IMR-90 (cell line): ENCODE measurements around the gene CRBN. TPM values are rescaled to one million over a fixed set of nuclear protein-coding genes. Genes with fewer than 3 reads are reported as not detected.

Source experiments
- ATAC-seq: fragments of 200-7000 bp; cut with Tn5 transposase; 2 replicates; pipeline ENCODE4 v1.9.1; 2020; ENCODE audit warnings: low read depth, mild to moderate bottlenecking, moderate library complexity
- BruUV-seq: library from RNA; stranded (reverse); fragments of 400-500 nt; replicated peaks from 2 replicates; lab custom pipeline; 2021; lab: Mats Ljungman, UMichigan
- CTCF ChIA-PET: fragments of 300-600 bp; formaldehyde crosslinking; extraction: SDS; loops from one replicate; lab custom pipeline; 2021; ENCODE audit warnings: antibody characterized with exemption; lab: Yijun Ruan, JAX
- POLR2A ChIA-PET: fragments of 300-600 bp; sonication (Branson Sonifier 250); formaldehyde crosslinking; loops from one replicate; lab custom pipeline; 2022; ENCODE audit warnings: antibody characterized with exemption; ENCODE audit not compliant: unreplicated experiment; lab: Charles Lee
- DNase-seq: peaks from one replicate; pipeline ENCODE4 v3.0.0; 2013
- H2AFZ ChIP-seq: replicated peaks from 2 replicates; pipeline ENCODE3; 2013; ENCODE audit warnings: low read length, mild to moderate bottlenecking; ENCODE audit not compliant: poor library complexity
- H2AK5ac ChIP-seq: 2 replicates; pipeline ENCODE4 v1.6.1; 2013; ENCODE audit warnings: low read depth, low read length, inconsistent platforms
- H2AK9ac ChIP-seq: replicated peaks from 2 replicates; pipeline ENCODE3; 2013; ENCODE audit warnings: mild to moderate bottlenecking, low read depth, low read length, moderate library complexity; ENCODE audit not compliant: poor library complexity
- H2BK120ac ChIP-seq: 2 replicates; pipeline ENCODE4 v1.6.1; 2013; ENCODE audit warnings: low read depth, low read length, inconsistent platforms
- H2BK15ac ChIP-seq: 3 replicates; pipeline ENCODE4 v1.6.1; 2013; ENCODE audit warnings: low read depth, low read length, inconsistent platforms
- H2BK20ac ChIP-seq: 2 replicates; pipeline ENCODE4 v1.6.1; 2013; ENCODE audit warnings: low read depth, mild to moderate bottlenecking, inconsistent platforms, low read length, moderate library complexity
- H2BK5ac ChIP-seq: 2 replicates; pipeline ENCODE4 v1.6.1; 2013; ENCODE audit warnings: mild to moderate bottlenecking, low read depth, low read length, inconsistent platforms; ENCODE audit not compliant: poor library complexity, severe bottlenecking
- H3K14ac ChIP-seq: replicated peaks from 2 replicates; pipeline ENCODE4 v1.6.1; 2013; ENCODE audit warnings: low read depth, low read length, inconsistent platforms
- H3K18ac ChIP-seq: 2 replicates; pipeline ENCODE4 v1.6.1; 2013; ENCODE audit warnings: low read depth, low read length, control low read depth
- H3K23ac ChIP-seq: 2 replicates; pipeline ENCODE4 v1.6.1; 2013; ENCODE audit warnings: low read depth, low read length, inconsistent platforms
- H3K27ac ChIP-seq: 2 replicates; pipeline ENCODE4 v1.5.1; 2013; ENCODE audit warnings: mild to moderate bottlenecking, control low read depth, low read length; ENCODE audit not compliant: insufficient read depth
- H3K27me3 ChIP-seq: 2 replicates; pipeline ENCODE4 v1.6.1; 2013; ENCODE audit warnings: low read length; ENCODE audit not compliant: control insufficient read depth, insufficient read depth
- H3K36me3 ChIP-seq: 2 replicates; pipeline ENCODE4 v1.6.1; 2013; ENCODE audit warnings: low read length, mixed read lengths; ENCODE audit not compliant: control insufficient read depth, insufficient read depth
- H3K4ac ChIP-seq: 2 replicates; pipeline ENCODE4 v1.6.1; 2013; ENCODE audit warnings: low read depth, low read length, inconsistent platforms
- H3K4me1 ChIP-seq: 2 replicates; pipeline ENCODE4 v1.6.1; 2013; ENCODE audit warnings: low read length, mixed read lengths; ENCODE audit not compliant: control insufficient read depth, insufficient read depth
- H3K4me2 ChIP-seq: 2 replicates; pipeline ENCODE4 v1.6.1; 2013; ENCODE audit warnings: low read depth, mild to moderate bottlenecking, control low read depth, low read length, moderate library complexity
- H3K4me3 ChIP-seq: 2 replicates; pipeline ENCODE4 v1.5.1; 2013; ENCODE audit warnings: low read depth, mild to moderate bottlenecking, control low read depth, low read length, moderate library complexity; ENCODE audit not compliant: insufficient read depth
- H3K56ac ChIP-seq: 2 replicates; pipeline ENCODE4 v1.6.1; 2013; ENCODE audit warnings: low read length, inconsistent platforms; ENCODE audit not compliant: insufficient read depth; ENCODE audit errors: extremely low read depth
- H3K79me1 ChIP-seq, 2 experiments: 2 replicates each; pipeline ENCODE4 v1.6.1; 2013; ENCODE audit warnings: low read length in 2 of 2, inconsistent platforms in 1 of 2, low read depth in 1 of 2
- H3K9ac ChIP-seq: 2 replicates; pipeline ENCODE4 v1.6.1; 2013; ENCODE audit warnings: low read depth, low read length, control low read depth
- H3K9me1 ChIP-seq: 2 replicates; pipeline ENCODE4 v1.6.1; 2013; ENCODE audit warnings: low read length, inconsistent platforms; ENCODE audit not compliant: insufficient read depth
- H3K9me3 ChIP-seq: 2 replicates; pipeline ENCODE4 v1.6.1; 2013; ENCODE audit warnings: low read length; ENCODE audit not compliant: control insufficient read depth, insufficient read depth
- H4K20me1 ChIP-seq: 2 replicates; pipeline ENCODE4 v1.6.1; 2013; ENCODE audit warnings: low read length, inconsistent platforms; ENCODE audit not compliant: insufficient read depth
- H4K5ac ChIP-seq: 2 replicates; pipeline ENCODE4 v1.6.1; 2013; ENCODE audit warnings: mild to moderate bottlenecking, low read depth, low read length, control low read depth
- H4K8ac ChIP-seq, 2 experiments: 2 replicates each; pipeline ENCODE4 v1.6.1; 2013; ENCODE audit warnings: low read depth in 2 of 2, low read length in 2 of 2, control low read depth in 1 of 2, inconsistent platforms in 1 of 2
- H4K91ac ChIP-seq: 2 replicates; pipeline ENCODE4 v1.6.1; 2013; ENCODE audit warnings: low read depth, low read length, inconsistent platforms; ENCODE audit not compliant: insufficient read depth
- BHLHE40 ChIP-seq: fragments of 150-350 bp; IDR thresholded peaks from 2 replicates; pipeline ENCODE4 v1.6.1; 2016; ENCODE audit warnings: mild to moderate bottlenecking, low read depth, low read length
- CEBPB ChIP-seq: IDR thresholded peaks from 2 replicates; pipeline ENCODE4 v1.6.1; 2012; ENCODE audit warnings: low read depth, low read length, improper control_type of control experiment
- CHD1 ChIP-seq: IDR thresholded peaks from 2 replicates; pipeline ENCODE4 v1.6.1; 2012; ENCODE audit warnings: low read depth, low read length, improper control_type of control experiment
- CTCF ChIP-seq: conservative IDR thresholded peaks from 2 replicates; pipeline ENCODE4 v1.5.1; 2012; ENCODE audit warnings: mild to moderate bottlenecking, low read depth, low read length, improper control_type of control experiment
- ELK1 ChIP-seq: fragments of 150-350 bp; IDR thresholded peaks from 2 replicates; pipeline ENCODE4 v1.6.1; 2016; ENCODE audit warnings: low read depth, mild to moderate bottlenecking, low read length, moderate library complexity, borderline replicate concordance
- FOS ChIP-seq: fragments of 150-350 bp; IDR thresholded peaks from 2 replicates; pipeline ENCODE4 v1.6.1; 2016; ENCODE audit warnings: low read depth, low read length
- MXI1 ChIP-seq: IDR thresholded peaks from 2 replicates; pipeline ENCODE4 v1.6.1; 2012; ENCODE audit warnings: low read depth, mild to moderate bottlenecking, low read length, moderate library complexity, borderline replicate concordance
- NFE2L2 ChIP-seq: fragments of 150-350 bp; IDR thresholded peaks from 2 replicates; pipeline ENCODE4 v1.6.1; 2016; ENCODE audit warnings: low read depth, mild to moderate bottlenecking, low read length
- RAD21 ChIP-seq: IDR thresholded peaks from 2 replicates; pipeline ENCODE4 v1.6.1; 2012; ENCODE audit warnings: low read length, improper control_type of control experiment
- RCOR1 ChIP-seq: IDR thresholded peaks from 2 replicates; pipeline ENCODE4 v1.6.1; 2012; ENCODE audit warnings: mild to moderate bottlenecking, low read length, improper control_type of control experiment; ENCODE audit not compliant: insufficient replicate concordance
- RFX5 ChIP-seq: IDR thresholded peaks from 2 replicates; pipeline ENCODE4 v1.8.0; 2012; ENCODE audit warnings: low read depth, mild to moderate bottlenecking, low read length, moderate library complexity
- SMC3 ChIP-seq: fragments of 150-350 bp; IDR thresholded peaks from 2 replicates; pipeline ENCODE4 v1.6.1; 2016; ENCODE audit warnings: low read depth, mild to moderate bottlenecking, antibody characterized with exemption, low read length, moderate library complexity
- WGBS, 2 experiments: methylation state at CpG; one replicate each; pipeline versions ENCODE4 v1.1.5 to v1.1.7; 2013; ENCODE audit warnings: missing lambda C conversion rate in 2 of 2; ENCODE audit not compliant: insufficient read length in 1 of 2; ENCODE audit errors: extremely low coverage in 2 of 2; 5-methylcytosine and 5-hydroxymethylcytosine counted together
- dilution Hi-C: fragments of 300-500 bp; cut with HindIII; formaldehyde crosslinking; loops from one replicate; pipeline ENCODE4 v1.14.3; 2018; ENCODE audit warnings: low sequenced_read_pairs; ENCODE audit not compliant: unreplicated experiment
- in situ Hi-C: fragments of 300-500 bp; cut with MboI; formaldehyde crosslinking; loops from 3 replicates; pipeline ENCODE4 v1.14.3; 2019; ENCODE audit warnings: low sequenced_read_pairs, inconsistent platforms, mixed read lengths
- intact Hi-C: fragments of 100-400 bp; cut with micrococcal nuclease; formaldehyde crosslinking; loops from 2 replicates; pipeline ENCODE4 v1.10.0; 2022
- polyA plus RNA-seq, 3 experiments: library from polyadenylated mRNA; depleted of rRNA; stranded (reverse); fragments of >200 nt; gene quantifications; 2 replicates each; pipeline ENCODE4 v1.2.3, GENCODE V29; 2012; ENCODE audit warnings: low replicate concordance in 1 of 3
- total RNA-seq: library from RNA; depleted of rRNA; stranded (reverse); fragments of >200 nt; gene quantifications from 2 replicates; pipeline ENCODE4 v1.2.3, GENCODE V29; 2012
- TF ChIP-seq, protein P1 (sequence below): fragments of 150-350 bp; IDR thresholded peaks from 2 replicates; pipeline ENCODE4 v1.6.1; 2017; ENCODE audit warnings: mild to moderate bottlenecking, antibody characterized with exemption, low read length, low read depth

Gene CRBN
- total and polyA plus RNA-seq, 2 of the 4 experiments (the other 2 are of a cell fraction): 21.8 to 33.9 TPM

DNA sequence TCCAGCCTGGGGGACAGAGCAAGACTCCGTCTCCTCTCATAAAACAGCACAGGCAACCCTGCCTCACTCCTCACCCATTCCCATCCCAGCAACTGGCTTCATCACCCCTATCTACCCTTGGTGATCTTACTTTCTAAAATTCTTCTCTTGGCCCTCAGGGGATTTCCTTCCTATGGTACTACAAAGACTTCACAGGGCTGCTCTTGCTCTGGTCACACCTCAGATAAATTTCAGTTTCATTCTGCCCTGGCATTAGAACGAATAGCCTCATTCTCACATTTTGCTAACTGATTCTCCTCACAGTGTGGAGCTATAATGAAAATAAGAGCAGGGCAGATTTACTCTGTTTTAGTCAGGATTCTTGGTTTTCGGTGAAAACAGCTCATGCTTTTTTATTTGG is 22.1 kb upstream of the CRBN start:
- no peaks in the 10 kb centered on the region for H3K36me3 ChIP-seq
- TF ChIP-seq CEBPB: no peak
- no peak for TF ChIP-seq RFX5
- no peak for TF ChIP-seq CHD1
- no peak for TF ChIP-seq RCOR1
- TF ChIP-seq, protein P1, sequence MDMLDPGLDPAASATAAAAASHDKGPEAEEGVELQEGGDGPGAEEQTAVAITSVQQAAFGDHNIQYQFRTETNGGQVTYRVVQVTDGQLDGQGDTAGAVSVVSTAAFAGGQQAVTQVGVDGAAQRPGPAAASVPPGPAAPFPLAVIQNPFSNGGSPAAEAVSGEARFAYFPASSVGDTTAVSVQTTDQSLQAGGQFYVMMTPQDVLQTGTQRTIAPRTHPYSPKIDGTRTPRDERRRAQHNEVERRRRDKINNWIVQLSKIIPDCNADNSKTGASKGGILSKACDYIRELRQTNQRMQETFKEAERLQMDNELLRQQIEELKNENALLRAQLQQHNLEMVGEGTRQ: no peak
- no peak for TF ChIP-seq NFE2L2
- TF ChIP-seq RAD21: no peak
- TF ChIP-seq FOS: no peak
- TF ChIP-seq ELK1: no peak
- no peak for TF ChIP-seq SMC3
- no peak for TF ChIP-seq BHLHE40
- no peak for TF ChIP-seq CTCF
- no peak for TF ChIP-seq MXI1
- no peak overlapping the region for H3K4me2 ChIP-seq
- dilution Hi-C loops: loop anchor here (25.0 kb wide), 1 partner anchor 1086 kb away; no protein-coding TSS in a partner anchor
- no peak overlapping the region for H2AK9ac ChIP-seq
- H3K4me1 ChIP-seq: no peaks in the 10 kb centered on the region
- H2BK5ac ChIP-seq: no peak overlapping the region
- ChIA-PET CTCF (interaction anchor here (0.6 to 2.3 kb wide), 6 partner anchors 12 to 1091 kb away, joined by 3 to 7 read pairs (median 4); no protein-coding TSS in a partner anchor), POLR2A (no interaction called here)
- ATAC-seq: no peak
- no peak overlapping the region for H2BK20ac ChIP-seq
- H3K79me1 ChIP-seq: no peaks in the 10 kb centered on the region
- H4K8ac ChIP-seq: no peak overlapping the region
- no peak overlapping the region for H3K14ac ChIP-seq
- WGBS, 2 experiments: 71% methylated on average over 1 of the region's 3 CpGs; no CpG with 5 or more reads in 1 of the 2 experiments
- no peak overlapping the region for H3K18ac ChIP-seq
- no peak overlapping the region for H3K4me3 ChIP-seq
- in situ Hi-C loops: loop anchor here (10.0 kb wide), 1 partner anchor 1083 kb away; no protein-coding TSS in a partner anchor
- H4K5ac ChIP-seq: no peak overlapping the region
- no peaks in the 10 kb centered on the region for H3K9me1 ChIP-seq
- no peak overlapping the region for H3K23ac ChIP-seq
- BruUV-seq: no TSS peak
- H3K9me3 ChIP-seq: no peaks in the 10 kb centered on the region
- intact Hi-C loops: loop anchor here (2.0 to 10.0 kb wide), 3 partner anchors 813 to 1433 kb away; no protein-coding TSS in a partner anchor
- H3K4ac ChIP-seq: no peak overlapping the region
- H3K27ac ChIP-seq: no peak overlapping the region
- H4K20me1 ChIP-seq: no peaks in the 10 kb centered on the region
- no peak overlapping the region for H2BK120ac ChIP-seq
- no peak for DNase-seq
- no peaks in the 10 kb centered on the region for H3K27me3 ChIP-seq
- H3K9ac ChIP-seq: no peak overlapping the region
- H2BK15ac ChIP-seq: no peak overlapping the region
- no peak overlapping the region for H2AFZ ChIP-seq
- no peak overlapping the region for H4K91ac ChIP-seq
- no peak overlapping the region for H3K56ac ChIP-seq
- no peak overlapping the region for H2AK5ac ChIP-seq
